ENCODE measurements around the gene XKR7.
A peak's percentile ranks its signal among the peaks of the same experiment; 100 is the strongest.

The XKR7 gene

GRCh38 chr20:31933698-31934097 lies 34.3 kb upstream of the XKR7 start:
- no peak for DNase-seq (ENCODE audit: low read depth)
- TF ChIP-seq CTCF (IDR thresholded peaks at IDR 0.05; ENCODE audit: low read depth, low read length, missing control alignments) = no peak
- H3K4me3 ChIP-seq (ENCODE audit: low read depth, low read length) = no peak overlapping the region

GRCh38 chr20:31934491-31934890 lies 33.5 kb upstream of the XKR7 start:
- TF ChIP-seq CTCF (IDR thresholded peaks at IDR 0.05; ENCODE audit: low read depth, low read length, missing control alignments) = no peak
- no peak overlapping the region for H3K4me3 ChIP-seq (ENCODE audit: low read depth, low read length)
- no peak for DNase-seq (ENCODE audit: low read depth)

GRCh38 chr20:31934968-31935764 lies 32.8 kb upstream of the XKR7 start:
- DNase-seq (ENCODE audit: low read depth) = no peak
- TF ChIP-seq CTCF (IDR thresholded peaks at IDR 0.05; ENCODE audit: low read depth, low read length, missing control alignments) = peak; percentile 21
- no peak overlapping the region for H3K4me3 ChIP-seq (ENCODE audit: low read depth, low read length)

- no peak for DNase-seq (ENCODE audit: low read depth)
- no peak overlapping the region for H3K4me3 ChIP-seq (ENCODE audit: low read depth, low read length)
- no peak for TF ChIP-seq CTCF (IDR thresholded peaks at IDR 0.05; ENCODE audit: low read depth, low read length, missing control alignments)
These were observed 31.5 kb upstream of the XKR7 start for GRCh38 chr20:31936420-31936819.

- no peak overlapping the region for H3K4me3 ChIP-seq (ENCODE audit: low read depth, low read length)
- DNase-seq (ENCODE audit: low read depth) = no peak
- no peak for TF ChIP-seq CTCF (IDR thresholded peaks at IDR 0.05; ENCODE audit: low read depth, low read length, missing control alignments)
These were observed 30.1 kb upstream of the XKR7 start for GRCh38 chr20:31937820-31938219.

GRCh38 chr20:31939661-31940060 lies 28.3 kb upstream of the XKR7 start:
- no peak overlapping the region for H3K4me3 ChIP-seq (ENCODE audit: low read depth, low read length)
- DNase-seq (ENCODE audit: low read depth) = no peak
- no peak for TF ChIP-seq CTCF (IDR thresholded peaks at IDR 0.05; ENCODE audit: low read depth, low read length, missing control alignments)

- TF ChIP-seq CTCF (IDR thresholded peaks at IDR 0.05; ENCODE audit: low read depth, low read length, missing control alignments) = no peak
- DNase-seq (ENCODE audit: low read depth) = no peak
- no peak overlapping the region for H3K4me3 ChIP-seq (ENCODE audit: low read depth, low read length)
These were observed 24.9 kb upstream of the XKR7 start for GRCh38 chr20:31943052-31943471.

Data from GM12864 (cell line).